ENCODE measurements around the gene RGL4. TPM values are rescaled to one million over a fixed set of nuclear protein-coding genes. Genes with fewer than 3 reads are reported as not detected.
A peak's percentile ranks its signal among the peaks of the same experiment; 100 is the strongest.
"Not testable (repeated sequence)": the region's sequence is repeated elsewhere in the genome, so short reads cannot be mapped to it uniquely, and the experiment has no call there.

The RGL4 gene
- polyA plus RNA-seq, 3 donors = 2.3 to 2.4 (median 2.3) TPM

- peak overlapping the region; percentile 21 for H2AFZ ChIP-seq (ENCODE audit: insufficient read depth, low read depth, low read length, poor library complexity, severe bottlenecking)
- Mint-ChIP-seq H3K27me3 (ENCODE audit: low read depth in 3 of 3) (peaks cover 0 to 3% (median 0%) of the 10 kb centered on the region in 3 donors), H3K9me3 (no peaks in the 10 kb centered on the region), H3K4me1 (peaks cover 39% of the 10 kb centered on the region), H3K4me3 (peak overlapping the region in 1 of 2 donors; percentile 11), H3K27ac (peak overlapping the region; percentile 69 to 88 (median 81)), H3K36me3 (peaks cover 16 to 43% of the 10 kb centered on the region in 2 donors)
- intact Hi-C loops (cut with micrococcal nuclease) = no loop called here
- no peak overlapping the region for H3K4me2 ChIP-seq (replicated peaks; ENCODE audit: extremely low read depth, low read length, poor library complexity, severe bottlenecking)
- no peaks in the 10 kb centered on the region for H4K20me1 ChIP-seq (ENCODE audit: insufficient read depth, low read length)
- H3K4me3 ChIP-seq (replicated peaks in 1 of 3; ENCODE audit: low read depth in 2 of 3, low read length in 3 of 3) = no peak overlapping the region
- TF ChIP-seq CTCF (IDR thresholded peaks at IDR 0.05) = no peak
- H3K9ac ChIP-seq (ENCODE audit: insufficient read depth, low read length, poor library complexity, severe bottlenecking) = peak overlapping the region; percentile 8
- no peaks in the 10 kb centered on the region for H3K79me2 ChIP-seq (ENCODE audit: insufficient read depth, low read length)
- H3K27ac ChIP-seq (ENCODE audit: low read depth in 1 of 2, low read length in 2 of 2) = peak overlapping the region; percentile 44 to 76
- no peaks in the 10 kb centered on the region for H3K27me3 ChIP-seq (ENCODE audit: control insufficient read depth in 2 of 2, insufficient read depth in 2 of 2, low read length in 2 of 2)
- DNase-seq = peak; percentile 56 to 78 (median 76)
- no peaks in the 10 kb centered on the region for H3K9me3 ChIP-seq (replicated peaks in 1 of 2; ENCODE audit: control insufficient read depth in 1 of 2, insufficient read depth in 1 of 2, low read length in 2 of 2)
- peaks cover 18 to 22% of the 10 kb centered on the region in 2 donors for H3K4me1 ChIP-seq (ENCODE audit: control insufficient read depth in 1 of 2, insufficient read depth in 2 of 2, low read length in 2 of 2)
- WGBS (ENCODE audit: insufficient coverage) = 69% methylated on average over 12 of the region's 17 CpGs
- peaks cover 0 to 14% of the 10 kb centered on the region in 2 donors for H3K36me3 ChIP-seq (replicated peaks in 1 of 2; ENCODE audit: control insufficient read depth in 1 of 2, insufficient read depth in 2 of 2, low read length in 2 of 2)
These were observed 15.1 kb upstream of the RGL4 start for GRCh38 chr22:23675502-23676415.

- Mint-ChIP-seq H3K4me1 (peaks cover 39% of the 10 kb centered on the region), H3K36me3 (peaks cover 23 to 55% of the 10 kb centered on the region in 2 donors), H3K27ac (peak overlapping the region in 6 of 7 donors; percentile 27 to 88 (median 81))
- H3K4me2 ChIP-seq (replicated peaks; ENCODE audit: extremely low read depth, low read length, poor library complexity, severe bottlenecking); H3K9me3 ChIP-seq (replicated peaks in 1 of 2; ENCODE audit: control insufficient read depth in 1 of 2, insufficient read depth in 1 of 2, low read length in 2 of 2); H3K9ac ChIP-seq (ENCODE audit: insufficient read depth, low read length, poor library complexity, severe bottlenecking); DNase-seq; H3K4me3 Mint-ChIP-seq; intact Hi-C loops (cut with micrococcal nuclease); H3K9me3 Mint-ChIP-seq; H3K27me3 Mint-ChIP-seq (ENCODE audit: low read depth in 3 of 3); H3K79me2 ChIP-seq (ENCODE audit: insufficient read depth, low read length); H3K27me3 ChIP-seq (ENCODE audit: control insufficient read depth in 2 of 2, insufficient read depth in 2 of 2, low read length in 2 of 2); H4K20me1 ChIP-seq (ENCODE audit: insufficient read depth, low read length); H3K4me3 ChIP-seq (replicated peaks in 1 of 3; ENCODE audit: low read depth in 2 of 3, low read length in 3 of 3): not testable (repeated sequence)
- peak overlapping the region in 1 of 2 donors; percentile 11 for H3K27ac ChIP-seq (ENCODE audit: low read depth in 1 of 2, low read length in 2 of 2)
- peaks cover 18 to 22% of the 10 kb centered on the region in 2 donors for H3K4me1 ChIP-seq (ENCODE audit: control insufficient read depth in 1 of 2, insufficient read depth in 2 of 2, low read length in 2 of 2)
- 97% methylated on average over 11 of the region's 12 CpGs for WGBS (ENCODE audit: insufficient coverage)
- H2AFZ ChIP-seq (ENCODE audit: insufficient read depth, low read depth, low read length, poor library complexity, severe bottlenecking) = peak overlapping the region; percentile 21
- peaks cover 10 to 27% of the 10 kb centered on the region in 2 donors for H3K36me3 ChIP-seq (replicated peaks in 1 of 2; ENCODE audit: control insufficient read depth in 1 of 2, insufficient read depth in 2 of 2, low read length in 2 of 2)
These were observed 13.7 kb upstream of the RGL4 start for GRCh38 chr22:23676841-23677700.

Measured in CD14-positive monocyte (primary cell).